Heart left ventricle (tissue), 13 donors: ENCODE data around the gene SLX1A.

ENCODE experiments used
- CTCF ChIP-seq, 12 donors: fragments of 200-600 bp; sonication (generic) in 4 of 12; IDR thresholded peaks; one replicate each; pipeline versions ENCODE4 v1.5.0 to v1.8.0; 2018 to 2022; ENCODE audit warnings: antibody characterized with exemption in 12 of 12, mild to moderate bottlenecking in 5 of 12
- POLR2A ChIP-seq, 2 donors: fragments of 450-650 bp; IDR thresholded peaks; one replicate each; pipeline ENCODE4 v1.6.1; 2017; ENCODE audit warnings: antibody characterized with exemption in 2 of 2, mild to moderate bottlenecking in 2 of 2, moderate library complexity in 2 of 2
- donor health status: ischemic (EF 13 %, LVEDD 7.1; RV severe dilation, severe dysfunction).
- donor health status: DM: no; HTN: yes; CAD: no.
- donor health status: DM: no; HTN: no; CAD: no.
- donor health status: ischemic (EF 25% LVEDD 6.9; RV normal size, moderate dysfunction).
- donor health status: ischemic (EF 25% LVEDD 5.7; RV mildly dilated, moderate dysfunction).
- donor health status: ischemic (EF 35%, LVEDD 5.7; RV mildly dilated, moderate dysfunction).
- donor health status: nonischemic (EF 11% LVEDD 7.7; RV severe dilation, severe dysfunction).
- donor health status: DM: yes; HTN: yes; CAD: no.
- donor health status: PGD.
- donor health status: ischemic (EF 29% LVEDD 5.4; RV normal size, mild dysfunction).
- donor health status: nonischemic (EF 23%, LVEDD 6.1; RV moderate dilation, normal function).

GRCh38 chr16:30163538-30163937, 30.1 kb upstream of the SLX1A start:
- TF ChIP-seq CTCF (IDR thresholded peaks at IDR 0.05) (no peak), POLR2A (IDR thresholded peaks at IDR 0.05) (no peak)
